Measurements from ENCODE around the gene ZNF292.
"Not testable (repeated sequence)": the region's sequence is repeated elsewhere in the genome, so short reads cannot be mapped to it uniquely, and the experiment has no call there.

Gene ZNF292

GRCh38 chr6:87283461-87283860 is 128.1 kb downstream of the ZNF292 start:
- H3K27me3 ChIP-seq: no peaks in the 10 kb centered on the region
- H3K36me3 ChIP-seq: no peaks in the 10 kb centered on the region
- no peak overlapping the region for H3K27ac ChIP-seq
- H3K4me2 ChIP-seq: no peak overlapping the region
- H3K4me3 ChIP-seq: no peak overlapping the region
- H3K9ac ChIP-seq: no peak overlapping the region
- H4K20me1 ChIP-seq: no peaks in the 10 kb centered on the region
- no peaks in the 10 kb centered on the region for H3K9me3 ChIP-seq
- no peak for TF ChIP-seq Cebpa-rat (IDR thresholded peaks at IDR 0.05)
- no peaks in the 10 kb centered on the region for H3K4me1 ChIP-seq

GRCh38 chr6:87287251-87287650 is 131.9 kb downstream of the ZNF292 start:
- no peak for TF ChIP-seq Cebpa-rat (IDR thresholded peaks at IDR 0.05)
- Histone ChIP-seq H4K20me1 (no peaks in the 10 kb centered on the region), H3K27me3 (no peaks in the 10 kb centered on the region), H3K4me1 (peaks cover 9% of the 10 kb centered on the region; the same call in 1 of the 2 replicates), H3K27ac (no peak overlapping the region), H3K4me2 (no peak overlapping the region), H3K9ac (no peak overlapping the region), H3K36me3 (no peaks in the 10 kb centered on the region), H3K9me3 (no peaks in the 10 kb centered on the region), H3K4me3 (no peak overlapping the region)

GRCh38 chr6:87289571-87289970 is 134.2 kb downstream of the ZNF292 start:
- no peaks in the 10 kb centered on the region for H3K27me3 ChIP-seq
- peak overlapping the region; percentile 7; the same call in 1 of the 2 replicates for H3K4me2 ChIP-seq
- peaks cover 9% of the 10 kb centered on the region; the same call in 1 of the 2 replicates for H3K4me1 ChIP-seq
- no peak overlapping the region for H3K9ac ChIP-seq
- H4K20me1 ChIP-seq: no peaks in the 10 kb centered on the region
- no peak overlapping the region for H3K27ac ChIP-seq
- H3K9me3 ChIP-seq: no peaks in the 10 kb centered on the region
- no peaks in the 10 kb centered on the region for H3K36me3 ChIP-seq
- no peak overlapping the region for H3K4me3 ChIP-seq
- no peak for TF ChIP-seq Cebpa-rat (IDR thresholded peaks at IDR 0.05)

GRCh38 chr6:87291883-87292282 is 136.5 kb downstream of the ZNF292 start:
- Histone ChIP-seq H3K36me3 (no peaks in the 10 kb centered on the region), H3K4me1 (peaks cover 9% of the 10 kb centered on the region; the same call in 1 of the 2 replicates), H3K4me3 (no peak overlapping the region), H4K20me1 (no peaks in the 10 kb centered on the region), H3K9me3 (no peaks in the 10 kb centered on the region), H3K4me2 (no peak overlapping the region), H3K9ac (no peak overlapping the region), H3K27ac (no peak overlapping the region), H3K27me3 (no peaks in the 10 kb centered on the region)
- no peak for TF ChIP-seq Cebpa-rat (IDR thresholded peaks at IDR 0.05)

GRCh38 chr6:87293526-87293925 is 138.2 kb downstream of the ZNF292 start:
- H3K4me1 ChIP-seq: peaks cover 9% of the 10 kb centered on the region; the same call in 1 of the 2 replicates
- no peaks in the 10 kb centered on the region for H3K9me3 ChIP-seq
- no peak overlapping the region for H3K4me3 ChIP-seq
- H4K20me1 ChIP-seq: no peaks in the 10 kb centered on the region
- H3K27ac ChIP-seq: no peak overlapping the region
- TF ChIP-seq Cebpa-rat (IDR thresholded peaks at IDR 0.05): no peak
- no peak overlapping the region for H3K4me2 ChIP-seq
- no peak overlapping the region for H3K9ac ChIP-seq
- H3K36me3 ChIP-seq: no peaks in the 10 kb centered on the region
- no peaks in the 10 kb centered on the region for H3K27me3 ChIP-seq

- Histone ChIP-seq H3K4me2 (no peak overlapping the region), H3K4me1 (no peaks in the 10 kb centered on the region), H3K27me3 (no peaks in the 10 kb centered on the region), H3K36me3 (no peaks in the 10 kb centered on the region), H3K9ac (no peak overlapping the region), H3K4me3 (no peak overlapping the region), H3K9me3 (no peaks in the 10 kb centered on the region), H3K27ac (no peak overlapping the region), H4K20me1 (no peaks in the 10 kb centered on the region)
- TF ChIP-seq Cebpa-rat (IDR thresholded peaks at IDR 0.05): no peak
These were observed 141.8 kb downstream of the ZNF292 start for GRCh38 chr6:87297119-87297518.

GRCh38 chr6:87301277-87301676 is 145.9 kb downstream of the ZNF292 start:
- H3K4me1 ChIP-seq, H3K27ac ChIP-seq, H3K4me2 ChIP-seq, H3K9ac ChIP-seq, H4K20me1 ChIP-seq, H3K27me3 ChIP-seq, H3K36me3 ChIP-seq, H3K9me3 ChIP-seq, H3K4me3 ChIP-seq: not testable (repeated sequence)

- Histone ChIP-seq H3K4me3 (no peak overlapping the region), H4K20me1 (no peaks in the 10 kb centered on the region), H3K27me3 (no peaks in the 10 kb centered on the region), H3K36me3 (no peaks in the 10 kb centered on the region), H3K27ac (no peak overlapping the region), H3K4me2 (no peak overlapping the region), H3K4me1 (no peaks in the 10 kb centered on the region), H3K9ac (no peak overlapping the region), H3K9me3 (no peaks in the 10 kb centered on the region)
- TF ChIP-seq Cebpa-rat (IDR thresholded peaks at IDR 0.05): no peak
These were observed 153.6 kb downstream of the ZNF292 start for GRCh38 chr6:87308970-87309369.

- Histone ChIP-seq H3K4me3 (no peak overlapping the region), H3K9ac (no peak overlapping the region), H3K27ac (no peak overlapping the region), H3K4me1 (no peaks in the 10 kb centered on the region), H4K20me1 (no peaks in the 10 kb centered on the region), H3K9me3 (no peaks in the 10 kb centered on the region), H3K36me3 (no peaks in the 10 kb centered on the region), H3K27me3 (no peaks in the 10 kb centered on the region), H3K4me2 (no peak overlapping the region)
- no peak for TF ChIP-seq Cebpa-rat (IDR thresholded peaks at IDR 0.05)
These were observed 157.5 kb downstream of the ZNF292 start for GRCh38 chr6:87312860-87313259.
